ENCODE measurements around the gene DDX1.

- TF ChIP-seq CTCF (IDR thresholded peaks at IDR 0.05 in 8 of 11, conservative IDR thresholded peaks at IDR 0.05 in 3 of 11) (no peak), POLR2A (IDR thresholded peaks at IDR 0.05) (no peak), POLR2AphosphoS5 (IDR thresholded peaks at IDR 0.05) (no peak)
Measured at GRCh38 chr2:15624903-15625302, 33.2 kb downstream of the DDX1 start.

Measured in spleen (tissue), 7 donors.